ENCODE results near the gene TECTA.

Gene TECTA

DNA sequence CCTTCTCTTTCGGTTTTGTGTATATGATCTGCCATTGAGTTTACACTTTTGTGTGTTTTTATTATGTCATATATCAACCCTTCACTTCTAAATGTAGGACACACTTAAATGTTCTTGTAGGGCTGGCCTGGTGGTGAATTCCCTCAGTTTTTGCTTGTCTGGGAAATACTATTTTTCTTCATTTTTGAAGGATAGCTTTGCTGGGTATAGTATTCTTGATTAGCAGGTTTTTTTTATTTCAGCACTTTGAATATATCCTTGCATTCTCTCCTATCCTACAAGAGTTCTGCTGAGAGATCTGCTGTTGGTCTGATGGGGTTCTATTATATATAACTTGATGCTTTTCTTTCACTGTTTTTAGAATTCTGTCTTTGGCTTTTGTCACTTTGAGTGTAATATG lies 79.1 kb downstream of the TECTA start:
- DNase-seq, result no peak

DNA sequence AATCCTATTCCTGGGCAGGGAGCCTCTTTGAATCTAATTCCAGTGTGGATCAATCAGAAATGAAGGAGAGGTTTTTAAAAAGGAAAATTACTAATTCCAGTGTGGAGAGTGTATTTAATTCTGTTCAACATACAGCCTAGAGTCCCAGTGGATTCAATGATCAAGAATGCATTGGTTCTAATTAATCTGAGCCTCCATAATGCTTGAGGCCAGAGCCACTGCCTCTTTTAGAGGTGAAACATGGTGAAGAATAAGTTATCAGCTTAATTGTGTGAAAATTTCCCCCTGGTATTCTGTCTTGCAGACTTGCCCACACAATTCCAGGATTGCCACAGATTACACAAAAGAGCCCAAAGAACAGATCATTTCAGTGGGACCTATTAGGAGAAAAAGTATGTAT lies 87.7 kb downstream of the TECTA start:
- no peak for DNase-seq

DNA sequence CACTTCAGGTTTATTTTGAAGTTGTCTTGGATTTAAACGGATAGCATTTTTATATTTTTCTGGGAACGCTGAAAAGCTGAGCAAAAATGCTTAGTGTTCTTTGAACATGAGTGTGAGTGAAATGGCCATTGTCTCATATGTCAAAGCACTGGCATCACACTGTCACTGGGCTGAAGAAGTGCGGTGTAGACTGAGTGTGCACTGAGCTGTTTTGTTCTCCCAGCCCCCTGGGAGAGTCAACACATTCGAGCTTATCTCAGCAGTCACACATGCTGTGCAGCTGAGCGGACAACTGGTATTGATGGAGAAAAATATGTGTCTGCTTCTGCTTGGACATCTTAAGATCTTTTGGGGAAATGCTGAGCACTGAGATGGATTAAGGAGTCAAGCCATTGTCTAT lies 90.8 kb downstream of the TECTA start:
- DNase-seq, result no peak

DNA sequence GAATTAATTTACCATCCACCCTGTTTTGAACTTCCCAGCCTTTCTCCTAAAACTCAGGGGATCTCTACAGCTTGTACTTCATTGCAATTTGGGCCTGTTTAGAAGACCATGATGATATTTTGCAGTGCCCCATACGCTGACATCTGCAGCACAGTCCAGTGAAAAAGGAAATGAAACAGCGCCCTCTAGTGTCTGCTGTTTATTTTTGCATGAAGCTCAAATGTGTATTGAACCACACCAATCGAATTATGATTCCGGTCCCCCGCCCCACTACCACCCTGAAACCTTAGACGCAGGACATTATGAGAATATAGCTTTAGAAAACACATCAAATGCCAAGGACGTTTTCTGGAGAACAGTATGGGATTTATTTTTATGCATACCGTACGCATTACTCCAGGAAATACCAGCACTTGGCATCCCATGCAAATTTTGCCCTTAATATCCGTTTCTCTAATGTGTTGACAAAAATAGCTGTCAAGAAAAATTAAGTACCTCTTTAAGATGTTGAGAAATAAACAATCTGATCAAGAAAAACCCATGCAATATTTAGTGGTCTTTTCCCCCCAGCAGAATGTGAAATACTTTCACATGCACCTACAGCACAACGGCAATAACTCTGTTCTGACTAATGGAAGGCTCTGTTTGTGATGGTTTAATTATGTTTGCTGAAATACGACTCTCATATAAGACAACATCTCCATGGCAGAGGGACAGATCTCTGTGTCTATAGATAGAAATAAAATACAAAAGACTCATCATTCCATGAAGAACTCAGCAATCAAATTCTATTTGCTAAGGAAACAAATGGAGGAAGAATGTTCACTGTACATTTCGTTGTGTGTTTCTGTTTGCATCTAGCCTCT lies 93.9 kb downstream of the TECTA start:
- peak; percentile 93 to 98 for DNase-seq

DNA sequence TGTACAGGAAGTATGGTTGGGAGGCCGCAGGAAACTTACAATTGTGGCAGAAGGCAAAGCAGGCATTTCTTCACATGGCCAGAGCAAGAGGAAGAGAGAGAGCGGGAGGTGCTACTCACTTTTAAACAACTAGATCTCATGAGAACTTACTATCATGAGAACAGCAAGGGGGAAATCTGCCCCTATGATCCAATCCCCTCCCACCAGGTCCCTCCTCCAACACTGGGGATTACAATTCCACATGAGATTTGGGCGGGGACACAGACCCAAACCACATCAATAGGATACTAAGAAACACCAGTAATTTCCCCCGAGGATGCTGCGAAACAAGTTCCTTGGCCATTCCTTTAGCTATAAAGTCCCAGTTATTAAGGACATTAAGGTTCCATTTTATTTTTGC lies 97.4 kb downstream of the TECTA start:
- no peak for DNase-seq

DNA sequence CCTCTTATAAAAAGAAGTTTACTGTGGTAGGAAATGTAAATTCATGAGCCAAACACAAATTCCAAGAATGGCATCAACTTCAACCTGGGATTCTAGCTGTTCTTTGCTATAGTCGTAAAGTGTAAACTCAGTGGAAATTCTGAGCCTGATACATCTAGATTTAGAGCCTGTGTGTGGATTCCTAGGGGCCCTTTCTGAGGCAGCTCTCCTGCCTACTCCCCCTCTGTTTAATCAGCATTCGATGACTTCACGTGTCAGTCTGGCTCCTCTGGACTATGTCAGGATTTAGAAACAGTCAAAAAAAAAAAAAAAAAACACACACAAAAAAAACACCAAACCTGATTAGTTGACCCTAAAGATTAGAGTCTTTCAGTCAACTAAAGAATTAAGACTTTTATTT lies 98.5 kb downstream of the TECTA start:
- no peak for DNase-seq

DNA sequence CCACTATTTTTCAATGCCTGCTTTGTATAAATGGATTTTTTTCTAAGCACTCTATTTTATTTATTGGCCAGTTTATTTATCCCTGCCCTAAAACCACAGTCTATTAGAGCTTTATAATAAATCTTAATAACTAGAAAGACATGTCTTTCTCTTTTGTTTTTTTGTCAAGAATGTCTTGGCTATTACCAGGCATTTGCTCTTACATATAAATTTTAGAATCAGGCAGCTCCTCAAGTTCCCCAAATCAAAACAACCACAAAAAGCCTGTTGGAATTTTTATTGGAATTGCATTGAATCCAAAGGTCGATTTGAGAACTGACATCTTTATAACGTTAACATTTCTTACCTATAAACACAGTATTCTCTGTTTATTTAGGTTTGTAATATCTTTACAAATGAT lies 105.8 kb downstream of the TECTA start:
- peak; percentile 47 to 62 for DNase-seq

DNA sequence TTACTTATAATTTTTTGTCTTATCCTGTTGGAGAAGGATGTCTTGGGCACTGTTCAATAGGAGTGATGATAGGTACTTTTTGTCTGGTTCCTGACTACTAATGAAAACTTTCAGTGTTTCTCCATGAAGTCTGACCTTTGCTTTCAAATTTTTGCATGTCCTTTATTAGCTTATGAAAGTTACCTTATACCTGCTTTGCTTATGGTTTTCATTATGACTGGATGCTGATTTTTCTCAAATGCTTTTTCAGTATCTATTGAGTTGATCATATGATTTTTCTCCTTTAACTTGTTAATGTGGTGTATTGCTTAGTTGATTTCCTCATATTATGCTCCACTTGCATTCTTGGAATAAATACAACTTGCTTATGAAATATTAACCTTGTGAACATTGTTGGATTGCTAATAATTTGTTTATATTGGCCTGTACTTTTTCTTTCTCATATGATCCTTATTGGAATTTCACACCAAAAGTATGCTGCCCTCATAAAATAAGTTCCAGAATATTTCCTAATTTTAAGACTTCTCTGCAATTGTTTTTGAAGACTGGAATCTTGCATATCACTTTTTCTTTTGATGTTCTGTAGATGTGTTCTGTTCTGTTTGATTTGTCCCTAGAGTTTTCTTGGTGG lies 106.6 kb downstream of the TECTA start:
- peak; percentile 97 for DNase-seq

DNA sequence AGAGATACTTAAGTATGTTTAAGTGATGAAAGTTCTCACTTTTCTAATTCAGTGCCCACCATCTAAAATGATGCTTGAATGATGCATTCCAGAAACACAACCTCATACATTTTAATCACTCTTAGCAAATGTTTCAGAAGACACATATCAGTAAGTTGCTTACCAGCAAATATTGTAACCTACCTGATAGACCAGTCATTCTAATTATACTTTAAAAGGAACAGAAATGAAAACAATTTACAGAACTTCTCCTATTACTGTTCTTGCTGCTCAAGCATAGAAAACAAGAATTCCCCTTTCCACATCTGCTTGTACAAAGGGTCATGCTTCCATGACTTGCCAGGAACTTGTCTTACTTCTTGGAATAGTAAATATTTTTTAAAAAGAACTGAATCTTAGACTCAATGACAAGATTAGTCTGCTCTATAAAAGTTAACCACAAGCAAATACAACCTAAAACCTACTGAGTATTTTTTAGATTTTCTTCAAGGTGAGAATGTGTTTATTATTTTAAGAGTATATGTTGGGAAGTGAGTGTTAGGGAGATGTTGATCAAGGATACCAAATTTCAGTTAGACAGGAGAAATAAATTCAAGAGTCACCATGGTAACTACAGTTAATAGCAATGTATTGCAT lies 109.5 kb downstream of the TECTA start:
- DNase-seq, result no peak

DNA sequence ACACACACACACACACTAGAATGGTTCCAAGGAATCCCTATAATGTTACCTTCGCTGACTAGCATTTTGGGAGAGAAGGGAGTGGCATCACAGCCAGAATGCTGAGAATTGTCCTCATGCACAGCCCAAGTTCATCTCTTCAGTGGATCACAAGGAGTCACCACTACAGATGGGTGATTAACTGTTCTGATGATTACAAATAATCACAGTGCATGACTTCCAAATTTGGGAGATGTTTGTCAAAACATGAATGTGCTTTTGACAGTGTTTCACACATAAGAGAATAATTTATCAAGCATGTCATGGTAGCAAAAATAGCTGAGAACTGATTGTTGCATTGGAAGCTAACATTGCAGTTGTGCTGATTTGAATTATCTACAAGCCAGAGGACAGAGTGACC lies 110.6 kb downstream of the TECTA start:
- no peak for DNase-seq

DNA sequence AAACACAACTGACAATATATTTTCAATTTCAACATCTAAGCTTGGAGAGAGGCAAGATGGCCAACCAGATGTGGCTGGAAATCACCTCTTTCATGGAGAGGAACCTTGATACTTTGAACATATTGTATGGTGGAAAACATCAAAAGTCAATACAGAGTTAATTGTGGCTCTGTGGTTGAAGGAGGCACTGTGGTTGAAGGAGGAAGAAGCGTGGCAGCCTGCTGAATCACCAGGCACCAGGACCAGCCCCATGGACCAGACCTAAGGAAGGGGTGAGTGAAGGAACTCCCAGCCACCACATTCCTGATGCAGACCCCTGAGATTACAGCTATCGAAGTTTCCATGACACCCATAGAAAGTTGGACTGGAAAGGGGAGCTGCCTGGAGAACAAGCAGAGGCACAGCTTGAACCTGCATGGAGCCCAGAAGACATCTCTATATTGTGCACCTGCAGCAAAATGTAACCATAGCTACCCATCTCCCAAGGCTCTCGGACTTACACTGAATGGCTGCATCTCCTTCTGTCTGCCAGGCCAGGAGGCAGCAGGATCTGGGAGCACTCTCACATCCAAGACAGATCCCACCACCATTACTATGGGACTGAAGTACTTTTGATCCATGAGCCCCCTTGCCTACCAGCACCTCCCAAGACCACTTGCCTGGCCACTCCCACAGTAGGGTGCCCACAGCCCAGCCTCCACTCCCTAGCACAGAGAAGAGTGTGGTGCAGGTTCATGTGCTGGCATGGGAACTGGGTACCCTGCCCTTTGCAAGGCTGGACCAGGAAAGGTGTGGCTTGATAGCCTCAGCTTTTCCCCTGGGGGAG lies 111.7 kb downstream of the TECTA start:
- DNase-seq, result no peak

DNA sequence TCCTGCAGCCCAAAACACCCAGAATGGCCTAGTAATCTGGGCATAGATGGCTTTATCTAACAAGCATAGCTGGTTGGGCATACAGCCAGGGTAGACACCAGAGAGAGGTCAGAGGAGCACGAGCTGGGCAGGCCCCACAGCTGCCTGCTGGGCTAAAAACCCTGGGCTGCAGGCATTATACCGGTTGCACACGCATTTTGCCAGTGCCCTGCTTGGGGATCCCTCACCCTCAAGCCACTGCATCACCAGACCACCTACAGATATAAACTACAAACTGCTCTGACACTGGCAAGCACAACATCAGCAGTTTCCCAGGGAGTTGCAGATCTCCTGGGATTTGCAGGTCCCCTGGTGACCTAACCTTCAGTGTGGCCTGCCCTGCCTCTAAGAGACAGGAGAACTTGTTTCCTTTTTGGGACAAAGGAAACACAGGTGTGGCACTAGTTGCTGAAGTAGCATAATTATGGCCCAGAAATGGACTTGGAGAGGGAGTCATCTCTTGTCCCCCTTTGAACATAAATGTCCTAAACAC lies 112.4 kb downstream of the TECTA start:
- DNase-seq, result no peak

DNA sequence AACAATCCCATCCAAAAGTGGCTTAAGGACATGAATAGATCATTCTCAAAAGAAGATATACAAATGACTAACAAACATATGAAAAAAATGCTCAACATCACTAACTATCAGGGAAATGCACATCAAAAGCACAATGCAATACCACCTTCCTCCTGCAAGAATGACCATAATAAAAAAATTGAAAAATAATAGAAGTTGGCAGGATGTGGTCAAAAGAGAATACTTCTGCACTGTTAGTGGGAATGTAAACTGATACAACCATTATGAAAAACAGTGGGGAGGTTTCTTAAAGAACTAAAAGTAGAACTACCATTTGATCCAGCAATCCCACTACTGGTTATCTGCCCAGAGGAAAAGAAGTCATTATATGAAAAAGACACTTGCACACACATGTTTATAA lies 113.8 kb downstream of the TECTA start:
- DNase-seq, result no peak

DNA sequence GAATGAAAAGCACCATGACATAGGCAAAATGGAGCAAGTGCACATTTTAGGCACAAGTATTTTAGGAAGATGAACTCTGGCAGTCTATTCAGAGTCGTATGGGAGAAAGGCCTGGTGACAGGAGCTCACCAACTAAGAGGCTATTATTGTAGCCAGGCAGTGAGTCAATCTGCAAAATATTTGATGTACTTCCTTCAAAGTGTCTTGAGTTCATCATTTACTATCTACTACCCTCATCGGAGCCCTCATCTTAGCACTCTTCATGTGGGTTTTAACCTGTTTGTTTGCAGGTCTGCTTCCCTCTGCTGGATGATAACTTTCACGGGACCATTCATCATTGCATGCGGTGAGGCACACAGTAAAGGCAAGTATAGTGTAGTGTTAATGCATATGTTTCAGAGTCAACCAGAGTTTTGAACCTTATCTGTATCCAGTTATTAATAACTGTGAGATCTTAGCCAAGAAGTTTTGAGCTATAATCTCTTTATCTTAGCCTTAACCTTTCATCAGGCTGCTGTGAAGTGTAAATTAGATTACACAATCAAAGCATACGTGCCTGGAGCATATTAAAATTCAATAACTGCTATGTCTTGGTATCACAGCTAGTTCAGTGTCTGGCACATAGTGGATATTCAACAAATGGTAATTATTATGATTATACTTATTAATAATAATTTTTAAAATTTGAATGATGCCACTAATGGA lies 120.6 kb downstream of the TECTA start:
- no peak for DNase-seq

DNA sequence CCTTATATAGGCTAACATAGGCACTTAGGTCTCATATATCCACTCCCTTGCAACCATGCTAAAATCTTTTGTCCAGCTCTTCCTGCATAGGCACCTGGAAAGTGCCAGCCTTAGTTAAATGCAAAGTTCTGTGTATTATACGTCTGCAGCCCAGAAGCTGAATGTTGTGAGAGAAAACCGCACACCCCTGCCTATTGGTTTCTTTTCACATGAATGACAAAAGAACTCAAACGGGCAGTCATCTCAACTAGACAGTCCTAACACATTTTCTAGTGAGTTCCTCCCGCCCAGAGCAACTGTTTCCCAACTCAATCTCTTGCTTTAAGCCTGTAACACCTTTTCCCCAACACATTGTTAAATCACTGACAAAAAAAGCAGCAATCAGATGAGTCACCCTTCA lies 122.1 kb downstream of the TECTA start:
- no peak for DNase-seq

DNA sequence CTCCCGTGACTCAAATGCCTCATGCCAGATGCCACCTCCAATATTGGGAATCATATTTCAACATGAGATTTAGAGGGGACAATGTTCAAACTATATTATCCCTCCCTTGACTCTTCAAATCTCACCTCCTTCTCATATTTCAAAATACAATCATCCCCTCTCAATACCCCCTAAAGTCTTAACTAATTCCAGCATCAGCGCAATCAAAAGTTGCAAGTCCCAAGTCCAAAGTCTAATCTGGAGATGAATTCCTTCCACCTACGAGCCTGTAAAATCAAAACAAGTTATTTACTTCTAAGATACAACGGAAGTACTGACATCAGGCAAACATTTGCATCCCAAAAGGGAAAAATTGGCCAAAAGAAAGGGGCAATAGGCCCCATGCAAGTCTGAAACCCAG lies 124.3 kb downstream of the TECTA start:
- no peak for DNase-seq

DNA sequence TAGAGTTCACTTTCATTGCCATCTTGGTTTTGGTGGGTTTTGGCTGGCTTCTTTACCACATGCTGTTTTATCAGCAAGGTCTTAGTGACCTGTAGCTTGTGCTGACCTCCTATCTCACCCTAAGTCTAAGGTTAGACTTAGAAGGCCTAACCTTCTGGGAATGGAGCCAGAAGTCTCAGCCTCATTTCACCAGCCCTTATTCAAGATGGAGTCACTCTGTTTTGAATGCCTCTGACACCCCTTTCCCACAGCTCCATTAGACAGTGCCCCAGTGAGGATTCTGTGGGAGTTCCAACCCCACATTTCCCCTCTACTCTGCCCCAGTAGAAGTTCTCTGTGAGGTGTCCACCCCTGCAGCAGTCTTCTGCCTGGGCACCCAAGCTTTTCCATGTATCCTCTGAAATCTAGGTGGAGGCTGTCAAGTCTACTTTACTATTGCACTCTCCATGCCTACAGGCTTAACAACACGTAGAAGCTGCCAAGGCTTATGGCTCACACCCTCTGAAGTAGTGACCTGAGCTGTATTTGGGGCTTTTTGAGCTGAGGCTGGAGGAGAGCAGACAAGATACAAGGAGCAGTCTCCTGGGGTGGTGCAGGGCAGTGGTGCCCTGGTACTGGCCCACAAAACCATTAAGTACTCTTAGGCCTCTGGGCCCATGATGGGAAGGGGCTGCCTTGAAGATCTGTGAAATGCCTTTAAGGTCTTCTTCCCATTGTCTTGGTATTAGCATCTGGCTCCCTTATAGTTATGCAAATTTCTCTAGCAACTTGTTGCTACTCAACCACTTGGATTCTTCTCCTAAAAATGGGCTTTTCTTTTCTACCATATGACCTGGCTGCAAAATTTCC lies 125.6 kb downstream of the TECTA start:
- peak in 1 of 2 experiments; percentile 39 for DNase-seq

DNA sequence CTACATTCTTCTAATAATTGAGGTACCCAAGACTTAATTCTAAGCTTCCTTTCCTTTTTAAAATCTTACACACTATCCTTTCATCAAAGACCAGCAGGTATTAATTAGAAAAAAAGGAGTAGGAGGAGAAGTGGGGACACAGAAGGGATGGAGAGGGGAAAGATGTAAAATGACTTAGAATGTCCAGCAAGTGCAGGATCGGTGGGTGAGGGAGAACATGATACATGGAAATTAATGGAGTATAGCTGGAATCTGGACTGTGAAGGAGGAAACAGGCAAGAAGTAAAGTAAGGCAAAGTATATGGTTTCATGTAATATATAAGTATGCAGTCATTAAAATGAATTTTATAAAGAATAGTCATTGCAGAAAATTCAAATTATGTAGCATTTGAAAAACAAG lies 127.8 kb downstream of the TECTA start:
- DNase-seq, result no peak

DNA sequence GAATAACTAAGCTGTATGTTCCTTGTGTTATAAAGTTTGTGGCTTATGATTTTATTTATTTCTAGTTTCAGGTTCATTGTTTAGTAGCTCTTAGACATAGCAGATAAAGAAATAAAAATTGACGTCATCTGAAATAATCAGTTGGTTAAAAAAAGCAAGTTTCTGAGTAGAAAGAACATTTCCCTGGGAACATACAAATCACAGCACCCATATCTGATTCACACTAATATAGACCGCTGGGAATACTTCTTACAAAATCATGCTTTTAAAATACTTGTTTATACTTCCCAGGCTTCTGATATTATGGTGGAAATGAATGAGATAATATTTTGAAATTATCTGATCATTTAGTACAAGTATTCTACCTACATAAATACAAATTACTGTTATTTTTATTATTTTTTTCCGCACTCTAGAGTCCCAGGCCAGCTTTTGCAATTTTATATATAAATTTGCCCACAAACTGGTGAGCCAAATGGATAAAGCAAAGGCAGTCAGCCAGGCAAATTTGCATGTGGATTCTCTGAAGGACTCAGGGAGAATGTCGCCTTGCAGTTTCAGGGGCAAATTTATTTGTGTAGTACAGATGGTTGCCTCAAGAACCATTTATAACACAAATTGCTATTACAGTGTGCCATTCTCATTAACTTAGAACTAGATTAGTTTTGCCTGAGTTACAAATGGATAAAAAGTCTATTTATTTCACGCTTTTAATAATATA lies 128.6 kb downstream of the TECTA start:
- peak; percentile 88 to 97 for DNase-seq

DNA sequence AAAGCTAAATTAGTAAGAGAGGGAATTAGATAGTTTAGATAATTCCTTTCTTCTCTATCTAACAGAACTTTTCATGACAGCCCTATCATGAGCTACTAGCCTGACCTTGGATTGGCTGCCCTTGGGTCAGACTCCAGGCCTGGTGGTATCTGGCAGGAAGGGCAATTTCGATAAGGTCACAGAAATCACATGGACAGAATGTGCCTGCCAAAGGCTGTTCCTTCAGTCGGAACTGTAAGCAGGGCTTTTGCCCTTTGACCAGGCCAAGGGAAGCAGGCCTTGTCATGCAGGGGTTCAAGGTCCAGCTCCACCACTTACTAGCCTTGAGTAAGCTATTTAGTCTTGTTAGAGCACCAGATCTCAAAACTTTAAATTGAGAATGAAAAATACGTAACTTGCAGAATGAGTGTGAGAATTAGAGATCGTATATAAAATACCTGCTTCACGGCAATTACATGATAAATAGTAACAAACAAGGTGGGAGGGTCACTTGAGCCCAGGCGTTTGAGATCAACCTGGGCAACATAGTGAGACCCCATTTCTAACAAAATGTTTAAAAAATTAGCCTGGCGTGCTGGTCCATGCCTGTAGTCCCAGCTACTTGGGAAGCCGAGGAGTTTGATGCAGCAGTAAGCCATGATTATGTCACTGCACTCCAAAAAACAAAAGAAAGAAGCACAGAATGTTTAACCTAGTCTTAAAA lies 130.7 kb downstream of the TECTA start:
- DNase-seq, result no peak

All from NCI-H526 (cell line).